HepG2 (cell line): ENCODE results near the gene RHBDD1. TPM values are rescaled to one million over a fixed set of nuclear protein-coding genes. Genes with fewer than 3 reads are reported as not detected.

Experiments
- ATAC-seq: fragments of 200-7000 bp; cut with Tn5 transposase; 3 replicates; pipeline ENCODE4 v1.9.1; 2020; ENCODE audit warnings: mild to moderate bottlenecking, moderate library complexity
- BruUV-seq: library from RNA; stranded (reverse); fragments of 400-500 nt; replicated peaks from 2 replicates; lab custom pipeline; 2021; lab: Mats Ljungman, UMichigan
- CTCF ChIA-PET: fragments of 300-600 bp; formaldehyde crosslinking; extraction: SDS; loops from one replicate; lab custom pipeline; 2021; ENCODE audit warnings: low total read pairs, inconsistent platforms, low intra/inter-chr PET ratio; lab: Yijun Ruan, JAX
- POLR2A ChIA-PET: fragments of 350-600 bp; sonication (Branson Sonifier 250); formaldehyde crosslinking; loops from one replicate; lab custom pipeline; 2020; ENCODE audit warnings: antibody characterized with exemption, inconsistent platforms; lab: Yijun Ruan, JAX
- DNase-seq: peaks from one replicate; pipeline ENCODE4 v3.0.0-alpha.2; 2015; ENCODE audit warnings: low spot score
- FAIRE-seq: peaks from 3 replicates; lab custom pipeline; 2011; peaks lifted over from hg19 to GRCh38; lab: Jason Lieb, UNC
- H2AFZ ChIP-seq: one replicate; pipeline ENCODE4 v1.6.1; 2011; ENCODE audit warnings: low read length, inconsistent platforms
- H3K27ac ChIP-seq: fragments of 300-600 bp; 3 replicates; pipeline ENCODE4 v1.8.0; 2011; ENCODE audit warnings: mixed run types, mild to moderate bottlenecking, mixed read lengths, low read length, inconsistent platforms; ENCODE audit not compliant: insufficient read depth; ENCODE audit errors: extremely low read length
- H3K27me3 ChIP-seq, 2 experiments: fragments of 200-600 bp in 1 of 2; 2 replicates in 1 of 2; 3 replicates in 1 of 2; pipeline versions ENCODE4 v1.6.0 to v1.8.0; 2011; ENCODE audit warnings: low read length in 2 of 2, mild to moderate bottlenecking in 2 of 2, moderate library complexity in 2 of 2, inconsistent platforms in 1 of 2; ENCODE audit not compliant: insufficient read depth in 2 of 2, control insufficient read depth in 1 of 2
- H3K36me3 ChIP-seq, 2 experiments: fragments of 200-600 bp in 1 of 2; replicated peaks in 1 of 2; 2 replicates in 1 of 2; 3 replicates in 1 of 2; pipeline versions ENCODE4 v1.5.1 to v1.8.0; 2011; ENCODE audit warnings: low read length in 2 of 2, inconsistent platforms in 1 of 2; ENCODE audit not compliant: insufficient read depth in 2 of 2, control insufficient read depth in 1 of 2
- H3K4me1 ChIP-seq: 2 replicates; pipeline ENCODE4 v1.5.1; 2012; ENCODE audit warnings: low read length, inconsistent platforms; ENCODE audit not compliant: insufficient read depth
- H3K4me2 ChIP-seq: 2 replicates; pipeline ENCODE4 v1.6.0; 2011; ENCODE audit warnings: low read depth, low read length, inconsistent platforms
- H3K4me3 ChIP-seq, 3 experiments: fragments of 200-600 bp in 1 of 3; sonication (generic), shearing (Covaris generic) in 1 of 3; replicated peaks in 1 of 3; 2 replicates each; pipeline ENCODE4 v1.5.1; 2011 to 2016; ENCODE audit warnings: low read length in 3 of 3, inconsistent platforms in 2 of 3, low read depth in 2 of 3, mild to moderate bottlenecking in 2 of 3, control low read depth in 1 of 3, mixed read lengths in 1 of 3; ENCODE audit not compliant: insufficient read depth in 1 of 3
- H3K79me2 ChIP-seq: one replicate; pipeline ENCODE4 v1.6.1; 2011; ENCODE audit warnings: low read length, inconsistent platforms; ENCODE audit not compliant: insufficient read depth
- H3K9ac ChIP-seq: 2 replicates; pipeline ENCODE4 v1.6.0; 2011; ENCODE audit warnings: mild to moderate bottlenecking, low read depth, low read length, inconsistent platforms; ENCODE audit not compliant: insufficient read depth
- H3K9me3 ChIP-seq: 2 replicates; pipeline ENCODE4 v1.5.1; 2012; ENCODE audit warnings: mild to moderate bottlenecking, low read length
- H4K20me1 ChIP-seq: 2 replicates; pipeline ENCODE4 v1.6.0; 2011; ENCODE audit warnings: inconsistent platforms, mild to moderate bottlenecking, low read length, moderate library complexity; ENCODE audit not compliant: insufficient read depth
- ATF6 ChIP-seq: sonication (generic); formaldehyde crosslinking; conservative IDR thresholded peaks from 2 replicates; pipeline ENCODE4 v1.4.0; 2020; ENCODE audit warnings: missing genetic modification reagents
- GPN1 ChIP-seq: sonication (generic); formaldehyde crosslinking; IDR thresholded peaks from 2 replicates; pipeline ENCODE4 v1.5.1; 2020; ENCODE audit warnings: missing genetic modification reagents, borderline replicate concordance
- HINFP ChIP-seq: sonication (generic); formaldehyde crosslinking; IDR thresholded peaks from 2 replicates; pipeline ENCODE4 v1.4.0; 2020; ENCODE audit warnings: low read depth, mild to moderate bottlenecking, missing genetic modification reagents
- KDM5A ChIP-seq: fragments of 200-600 bp; sonication (generic); IDR thresholded peaks from 2 replicates; pipeline ENCODE4 v1.7.0; 2018; ENCODE audit warnings: antibody characterized with exemption, mild to moderate bottlenecking, low read length, borderline replicate concordance
- ZFP37 ChIP-seq: sonication (generic); formaldehyde crosslinking; IDR thresholded peaks from 2 replicates; pipeline ENCODE4 v1.4.0; 2020; ENCODE audit warnings: missing genetic modification reagents, borderline replicate concordance
- ZNF362 ChIP-seq: sonication (generic); formaldehyde crosslinking; IDR thresholded peaks from 2 replicates; pipeline ENCODE4 v1.4.0; 2020; ENCODE audit warnings: missing genetic modification reagents, mild to moderate bottlenecking, borderline replicate concordance
- ZUFSP ChIP-seq: sonication (generic); formaldehyde crosslinking; IDR thresholded peaks from 2 replicates; pipeline ENCODE4 v1.9.0; 2021; ENCODE audit warnings: missing genetic modification reagents, mild to moderate bottlenecking, borderline replicate concordance
- WGBS: methylation state at CpG from one replicate; pipeline ENCODE4 v1.1.6; 2017; ENCODE audit warnings: low lambda C conversion rate; 5-methylcytosine and 5-hydroxymethylcytosine counted together
- in situ Hi-C: cut with HindIII; loops from 2 replicates; pipeline ENCODE4 v1.10.0; 2017; ENCODE audit warnings: low pct_unique_long_range_greater_than_20kb; ENCODE audit not compliant: extremely low pct_ligation_motif_present
- intact Hi-C: fragments of 100-400 bp; cut with micrococcal nuclease; formaldehyde crosslinking; loops from one replicate; pipeline ENCODE4 v1.10.0; 2022; ENCODE audit not compliant: unreplicated experiment
- polyA plus RNA-seq, 8 experiments: library from polyadenylated mRNA; depleted of rRNA in 3 of 8; stranded (reverse) in 7 of 8; unstranded in 1 of 8; fragments of >200 nt; fragmentation: Illumina TruSeq in 4 of 8; extraction: Trizol in 4 of 8; gene quantifications; 2 replicates each; pipeline versions ENCODE4 v1.2.1 to v1.2.3, GENCODE V29; 2011 to 2016; ENCODE audit warnings: low read depth in 4 of 8, missing spikeins in 1 of 8, mixed read lengths in 1 of 8; ENCODE audit not compliant: insufficient read depth in 1 of 8
- total RNA-seq, 5 experiments: library from RNA; depleted of rRNA; stranded (reverse); fragments of >200 nt; fragmentation: Illumina TruSeq; extraction: Trizol; gene quantifications; 2 replicates each; pipeline ENCODE4 v1.2.3, GENCODE V29; 2016; ENCODE audit warnings: low read depth in 1 of 5

Gene RHBDD1
- total and polyA plus RNA-seq, 2 of the 13 experiments (the other 11 are each of a cell fraction or from before 2014, with no cell fraction given), result 8.2 to 9.5 TPM

- TF ChIP-seq HINFP (CRISPR knock-in tag) (no peak), ZFP37 (CRISPR knock-in tag) (no peak)
- in situ Hi-C loops, result no loop called here
- intact Hi-C loops, result no loop called here
- no TSS peak for BruUV-seq
- DNase-seq, result no peak
- Histone ChIP-seq H3K36me3 (peaks cover 3 to 10% of the 10 kb centered on the region in 2 experiments), H4K20me1 (no peaks in the 10 kb centered on the region), H3K9ac (no peak overlapping the region), H3K79me2 (peaks cover 29% of the 10 kb centered on the region), H3K27me3 (no peaks in the 10 kb centered on the region), H3K4me1 (peaks cover 38% of the 10 kb centered on the region), H3K9me3 (peaks cover 6% of the 10 kb centered on the region), H3K4me2 (no peak overlapping the region), H2AFZ (no peak overlapping the region), H3K4me3 (no peak overlapping the region), H3K27ac (no peak overlapping the region)
- ChIA-PET CTCF (no interaction called here), POLR2A (interaction anchor here (0.7 to 3.0 kb wide), 4 partner anchors 12 to 50 kb away, joined by 3 to 17 read pairs (median 4); partner anchors contain the start of gene IRS1)
- no peak for ATAC-seq
- no peak for FAIRE-seq
Measured at GRCh38 chr2:226788064-226788463, 47.8 kb upstream of the RHBDD1 start.

GRCh38 chr2:226788881-226789490 is 46.9 kb upstream of the RHBDD1 start:
- H3K4me3 ChIP-seq, result no peak overlapping the region
- WGBS, result 95% methylated on average over 3 of the region's 3 CpGs
- no peak for DNase-seq
- H2AFZ ChIP-seq, result no peak overlapping the region
- peaks cover 38% of the 10 kb centered on the region for H3K79me2 ChIP-seq
- in situ Hi-C loops (no loop called here), intact Hi-C loops (no loop called here)
- no peaks in the 10 kb centered on the region for H4K20me1 ChIP-seq
- H3K4me1 ChIP-seq, result peaks cover 48% of the 10 kb centered on the region
- ATAC-seq, result no peak
- POLR2A ChIA-PET, result interaction anchor here (3.0 kb wide), 1 partner anchor 11 kb away, joined by 17 read pairs; the partner anchor contains the start of gene IRS1
- H3K27ac ChIP-seq, result no peak overlapping the region
- peaks cover 0 to 7% of the 10 kb centered on the region in 2 experiments; a peak in 3 of 5 replicates for H3K36me3 ChIP-seq
- H3K9me3 ChIP-seq, result peaks cover 1% of the 10 kb centered on the region; the same call in 1 of the 2 replicates
- BruUV-seq, result no TSS peak
- CTCF ChIA-PET, result no interaction called here
- H3K4me2 ChIP-seq, result no peak overlapping the region
- no peak for FAIRE-seq
- no peak overlapping the region for H3K9ac ChIP-seq
- H3K27me3 ChIP-seq, result no peaks in the 10 kb centered on the region
- TF ChIP-seq ZUFSP (CRISPR knock-in tag), result no peak
- no peak for TF ChIP-seq GPN1 (CRISPR knock-in tag)
- TF ChIP-seq ZNF362 (CRISPR knock-in tag), result no peak
- TF ChIP-seq ATF6 (CRISPR knock-in tag), result no peak
- TF ChIP-seq KDM5A, result no peak
